Thyroid gland (tissue), 4 donors: ENCODE results near the gene NEK7.

Experiments
- CTCF ChIP-seq, 6 experiments: fragments of 200-600 bp in 3 of 6; fragments of 450-650 bp in 3 of 6; sonication (generic) in 3 of 6; IDR thresholded peaks; one replicate each; pipeline ENCODE4 v1.5.1; 2016 to 2019; ENCODE audit warnings: antibody characterized with exemption in 6 of 6, mild to moderate bottlenecking in 2 of 6, inconsistent platforms in 1 of 6, moderate library complexity in 1 of 6
- POLR2A ChIP-seq, 2 donors: fragments of 450-650 bp; IDR thresholded peaks; one replicate each; pipeline ENCODE4 v1.6.1; 2017; ENCODE audit warnings: antibody characterized with exemption in 2 of 2, mild to moderate bottlenecking in 2 of 2, moderate library complexity in 1 of 2

- TF ChIP-seq CTCF (IDR thresholded peaks at IDR 0.05): no peak
- no peak for TF ChIP-seq POLR2A (IDR thresholded peaks at IDR 0.05)
These were observed 106.4 kb downstream of the NEK7 start for GRCh38 chr1:198263186-198263585.
